OCI-M2 (cell line): Measurements from ENCODE around the gene KLHL30.
"Not testable (repeated sequence)": the region's sequence is repeated elsewhere in the genome, so short reads cannot be mapped to it uniquely, and the experiment has no call there.

ENCODE experiments used
- DNase-seq: peaks from one replicate; lab custom pipeline; 2025; ENCODE audit not compliant: unreplicated experiment; lab: John Stamatoyannopoulos, UW

KLHL30 gene

GRCh38 chr2:238101891-238102841, 36.3 kb upstream of the KLHL30 start:
- no peak for DNase-seq

GRCh38 chr2:238102865-238103264, 35.6 kb upstream of the KLHL30 start:
- DNase-seq, result no peak

- no peak for DNase-seq
These were observed 34.8 kb upstream of the KLHL30 start for GRCh38 chr2:238103465-238104225.

GRCh38 chr2:238104226-238104690, 34.2 kb upstream of the KLHL30 start:
- DNase-seq, result no peak

- DNase-seq, result no peak
These were observed 33.6 kb upstream of the KLHL30 start for GRCh38 chr2:238104691-238105371.

GRCh38 chr2:238105506-238106338, 32.7 kb upstream of the KLHL30 start:
- DNase-seq, result no peak

- DNase-seq, result no peak
These were observed 32.1 kb upstream of the KLHL30 start for GRCh38 chr2:238106339-238106697.

GRCh38 chr2:238106698-238107524, 31.6 kb upstream of the KLHL30 start:
- DNase-seq, result no peak

GRCh38 chr2:238107525-238108422, 30.7 kb upstream of the KLHL30 start:
- DNase-seq, result no peak

GRCh38 chr2:238108423-238109183, 29.9 kb upstream of the KLHL30 start:
- no peak for DNase-seq

GRCh38 chr2:238113611-238114010, 24.9 kb upstream of the KLHL30 start:
- no peak for DNase-seq

- no peak for DNase-seq
These were observed 24.1 kb upstream of the KLHL30 start for GRCh38 chr2:238114331-238114841.

GRCh38 chr2:238114851-238115660, 23.4 kb upstream of the KLHL30 start:
- DNase-seq, result no peak

- not testable (repeated sequence) for DNase-seq
These were observed 22.8 kb upstream of the KLHL30 start for GRCh38 chr2:238115709-238116108.

GRCh38 chr2:238116298-238117198, 21.9 kb upstream of the KLHL30 start:
- no peak for DNase-seq
